HepG2 (cell line): ENCODE measurements around the gene ASH1L. TPM values are rescaled to one million over a fixed set of nuclear protein-coding genes. Genes with fewer than 3 reads are reported as not detected.

Source experiments
- CENPX ChIP-seq: sonication (generic); formaldehyde crosslinking; IDR thresholded peaks from 2 replicates; pipeline ENCODE4 v1.9.0; 2021; ENCODE audit warnings: mild to moderate bottlenecking, missing genetic modification reagents, moderate library complexity
- ETV6 ChIP-seq: sonication (generic); formaldehyde crosslinking; conservative IDR thresholded peaks from 2 replicates; pipeline ENCODE4 v1.4.0; 2020; ENCODE audit warnings: missing genetic modification reagents
- FOXK1 ChIP-seq: sonication (generic); formaldehyde crosslinking; IDR thresholded peaks from 2 replicates; pipeline ENCODE4 v1.4.0; 2020; ENCODE audit warnings: low read depth, missing genetic modification reagents, borderline replicate concordance
- HNF4G ChIP-seq, 2 experiments: sonication (generic) in 1 of 2; formaldehyde crosslinking in 1 of 2; IDR thresholded peaks; 2 replicates each; pipeline versions ENCODE4 v1.4.0 to v1.6.1; 2011 to 2020; ENCODE audit warnings: borderline replicate concordance in 2 of 2, low read depth in 2 of 2, mild to moderate bottlenecking in 2 of 2, low read length in 1 of 2, missing genetic modification reagents in 1 of 2, moderate library complexity in 1 of 2
- HOXA3 ChIP-seq: sonication (generic); formaldehyde crosslinking; IDR thresholded peaks from 2 replicates; pipeline ENCODE4 v1.5.0; 2020; ENCODE audit warnings: missing genetic modification reagents
- SATB2 ChIP-seq: sonication (generic); formaldehyde crosslinking; IDR thresholded peaks from 2 replicates; pipeline ENCODE4 v1.5.0; 2020; ENCODE audit warnings: missing genetic modification reagents
- THAP11 ChIP-seq: IDR thresholded peaks from 2 replicates; pipeline ENCODE4 v1.6.1; 2016; ENCODE audit warnings: missing biosample characterization, missing genetic modification reagents
- ZFP1 ChIP-seq: IDR thresholded peaks from 2 replicates; pipeline ENCODE4 v1.6.1; 2016
- ZNF10 ChIP-seq: sonication (generic); formaldehyde crosslinking; IDR thresholded peaks from 2 replicates; pipeline ENCODE4 v1.4.0; 2020; ENCODE audit warnings: mild to moderate bottlenecking, low read depth, missing genetic modification reagents, borderline replicate concordance
- ZNF263 ChIP-seq: sonication (generic); formaldehyde crosslinking; IDR thresholded peaks from 2 replicates; pipeline ENCODE4 v1.4.0; 2020; ENCODE audit warnings: missing genetic modification reagents
- ZNF460 ChIP-seq: sonication (generic); formaldehyde crosslinking; IDR thresholded peaks from 2 replicates; pipeline ENCODE4 v1.5.1; 2020; ENCODE audit warnings: missing genetic modification reagents, mild to moderate bottlenecking, borderline replicate concordance
- ZNF589 ChIP-seq: sonication (generic); formaldehyde crosslinking; conservative IDR thresholded peaks from 2 replicates; pipeline ENCODE4 v1.8.0; 2022; ENCODE audit warnings: mild to moderate bottlenecking, moderate library complexity, missing genetic modification reagents
- ZNF777 ChIP-seq: sonication (generic); formaldehyde crosslinking; IDR thresholded peaks from 2 replicates; pipeline ENCODE4 v1.4.0; 2020; ENCODE audit warnings: missing genetic modification reagents
- polyA plus RNA-seq, 8 experiments: library from polyadenylated mRNA; depleted of rRNA in 3 of 8; stranded (reverse) in 7 of 8; unstranded in 1 of 8; fragments of >200 nt; fragmentation: Illumina TruSeq in 4 of 8; extraction: Trizol in 4 of 8; gene quantifications; 2 replicates each; pipeline versions ENCODE4 v1.2.1 to v1.2.3, GENCODE V29; 2011 to 2016; ENCODE audit warnings: low read depth in 4 of 8, missing spikeins in 1 of 8, mixed read lengths in 1 of 8; ENCODE audit not compliant: insufficient read depth in 1 of 8
- total RNA-seq, 5 experiments: library from RNA; depleted of rRNA; stranded (reverse); fragments of >200 nt; fragmentation: Illumina TruSeq; extraction: Trizol; gene quantifications; 2 replicates each; pipeline ENCODE4 v1.2.3, GENCODE V29; 2016; ENCODE audit warnings: low read depth in 1 of 5
- TF ChIP-seq, protein P1 (sequence below): sonication (generic); formaldehyde crosslinking; IDR thresholded peaks from 2 replicates; pipeline ENCODE4 v1.5.0; 2020; ENCODE audit warnings: mild to moderate bottlenecking, missing genetic modification reagents, moderate library complexity
- TF ChIP-seq, protein P2 (sequence below): IDR thresholded peaks from 2 replicates; pipeline ENCODE4 v1.6.1; 2016; ENCODE audit warnings: missing genetic modification reagents, missing compliant biosample characterization
- TF ChIP-seq, protein P3 (sequence below): sonication (generic); formaldehyde crosslinking; IDR thresholded peaks from 2 replicates; pipeline ENCODE4 v1.4.0; 2020; ENCODE audit warnings: low read depth, mild to moderate bottlenecking, missing genetic modification reagents
- TF ChIP-seq, protein P4 (sequence below): sonication (generic); formaldehyde crosslinking; IDR thresholded peaks from 2 replicates; pipeline ENCODE4 v1.8.1; 2023; ENCODE audit warnings: missing genetic modification reagents, inconsistent platforms, borderline replicate concordance
- TF ChIP-seq, protein P5 (sequence below): sonication (generic); formaldehyde crosslinking; IDR thresholded peaks from 2 replicates; pipeline ENCODE4 v1.4.0; 2020; ENCODE audit warnings: mild to moderate bottlenecking, missing genetic modification reagents
- TF ChIP-seq, protein P6 (sequence below): IDR thresholded peaks from 2 replicates; pipeline ENCODE4 v1.6.1; 2016; ENCODE audit warnings: missing compliant biosample characterization, missing genetic modification reagents, borderline replicate concordance

Gene ASH1L
- total and polyA plus RNA-seq, 2 of the 13 experiments (the other 11 are each of a cell fraction or from before 2014, with no cell fraction given) = 10.2 to 15.3 TPM

DNA sequence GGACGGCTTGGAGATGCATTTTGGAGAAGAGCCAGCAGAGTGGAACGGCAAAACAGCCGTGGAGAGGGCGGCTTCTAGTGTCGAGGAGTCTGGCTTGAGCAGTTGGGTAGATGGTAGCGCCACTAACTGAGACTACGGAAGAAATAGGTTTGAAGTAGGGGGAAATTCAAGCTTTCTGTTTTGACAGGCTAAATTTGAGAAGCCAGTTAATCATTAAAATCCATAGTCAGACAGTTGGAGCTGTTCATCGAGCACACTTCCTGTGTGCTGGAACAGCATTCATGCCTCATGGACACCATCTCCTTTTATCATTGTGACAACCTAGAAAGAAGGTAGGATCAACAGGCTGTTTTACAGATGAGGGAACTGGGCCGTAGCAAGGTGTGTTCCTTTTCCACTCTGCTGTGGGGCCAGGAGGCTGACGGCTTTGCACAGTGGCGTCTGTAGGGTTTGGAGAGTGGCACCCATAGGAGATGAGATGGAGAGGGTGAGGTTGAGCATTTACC is 258.0 kb downstream of the ASH1L start (continued):
- TF ChIP-seq ZFP1 (CRISPR knock-in tag) (no peak), CENPX (CRISPR knock-in tag) (no peak), SATB2 (CRISPR knock-in tag) (no peak), ZNF460 (no peak), HOXA3 (CRISPR knock-in tag) (no peak; the same call in 1 of the 2 replicates), FOXK1 (no peak), ZNF589 (CRISPR knock-in tag) (no peak), HNF4G (IDR thresholded peaks at IDR 0.05; ENCODE audit: borderline replicate concordance, low read depth, low read length) (no peak), HNF4G (CRISPR knock-in tag; IDR thresholded peaks at IDR 0.05; ENCODE audit: borderline replicate concordance, low read depth) (no peak), ZNF263 (CRISPR knock-in tag) (no peak), ETV6 (CRISPR knock-in tag) (no peak), THAP11 (CRISPR knock-in tag) (peak; percentile 60; the same call in 1 of the 2 replicates), ZNF777 (CRISPR knock-in tag) (no peak), ZNF10 (no peak)
- TF ChIP-seq, protein P1, sequence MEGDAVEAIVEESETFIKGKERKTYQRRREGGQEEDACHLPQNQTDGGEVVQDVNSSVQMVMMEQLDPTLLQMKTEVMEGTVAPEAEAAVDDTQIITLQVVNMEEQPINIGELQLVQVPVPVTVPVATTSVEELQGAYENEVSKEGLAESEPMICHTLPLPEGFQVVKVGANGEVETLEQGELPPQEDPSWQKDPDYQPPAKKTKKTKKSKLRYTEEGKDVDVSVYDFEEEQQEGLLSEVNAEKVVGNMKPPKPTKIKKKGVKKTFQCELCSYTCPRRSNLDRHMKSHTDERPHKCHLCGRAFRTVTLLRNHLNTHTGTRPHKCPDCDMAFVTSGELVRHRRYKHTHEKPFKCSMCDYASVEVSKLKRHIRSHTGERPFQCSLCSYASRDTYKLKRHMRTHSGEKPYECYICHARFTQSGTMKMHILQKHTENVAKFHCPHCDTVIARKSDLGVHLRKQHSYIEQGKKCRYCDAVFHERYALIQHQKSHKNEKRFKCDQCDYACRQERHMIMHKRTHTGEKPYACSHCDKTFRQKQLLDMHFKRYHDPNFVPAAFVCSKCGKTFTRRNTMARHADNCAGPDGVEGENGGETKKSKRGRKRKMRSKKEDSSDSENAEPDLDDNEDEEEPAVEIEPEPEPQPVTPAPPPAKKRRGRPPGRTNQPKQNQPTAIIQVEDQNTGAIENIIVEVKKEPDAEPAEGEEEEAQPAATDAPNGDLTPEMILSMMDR (CRISPR knock-in tag) = peak; percentile 37
- TF ChIP-seq, protein P2, sequence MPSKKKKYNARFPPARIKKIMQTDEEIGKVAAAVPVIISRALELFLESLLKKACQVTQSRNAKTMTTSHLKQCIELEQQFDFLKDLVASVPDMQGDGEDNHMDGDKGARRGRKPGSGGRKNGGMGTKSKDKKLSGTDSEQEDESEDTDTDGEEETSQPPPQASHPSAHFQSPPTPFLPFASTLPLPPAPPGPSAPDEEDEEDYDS (CRISPR knock-in tag) = peak; percentile 84
- TF ChIP-seq, protein P3, sequence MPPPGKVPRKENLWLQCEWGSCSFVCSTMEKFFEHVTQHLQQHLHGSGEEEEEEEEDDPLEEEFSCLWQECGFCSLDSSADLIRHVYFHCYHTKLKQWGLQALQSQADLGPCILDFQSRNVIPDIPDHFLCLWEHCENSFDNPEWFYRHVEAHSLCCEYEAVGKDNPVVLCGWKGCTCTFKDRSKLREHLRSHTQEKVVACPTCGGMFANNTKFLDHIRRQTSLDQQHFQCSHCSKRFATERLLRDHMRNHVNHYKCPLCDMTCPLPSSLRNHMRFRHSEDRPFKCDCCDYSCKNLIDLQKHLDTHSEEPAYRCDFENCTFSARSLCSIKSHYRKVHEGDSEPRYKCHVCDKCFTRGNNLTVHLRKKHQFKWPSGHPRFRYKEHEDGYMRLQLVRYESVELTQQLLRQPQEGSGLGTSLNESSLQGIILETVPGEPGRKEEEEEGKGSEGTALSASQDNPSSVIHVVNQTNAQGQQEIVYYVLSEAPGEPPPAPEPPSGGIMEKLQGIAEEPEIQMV = no peak
- TF ChIP-seq, protein P4, sequence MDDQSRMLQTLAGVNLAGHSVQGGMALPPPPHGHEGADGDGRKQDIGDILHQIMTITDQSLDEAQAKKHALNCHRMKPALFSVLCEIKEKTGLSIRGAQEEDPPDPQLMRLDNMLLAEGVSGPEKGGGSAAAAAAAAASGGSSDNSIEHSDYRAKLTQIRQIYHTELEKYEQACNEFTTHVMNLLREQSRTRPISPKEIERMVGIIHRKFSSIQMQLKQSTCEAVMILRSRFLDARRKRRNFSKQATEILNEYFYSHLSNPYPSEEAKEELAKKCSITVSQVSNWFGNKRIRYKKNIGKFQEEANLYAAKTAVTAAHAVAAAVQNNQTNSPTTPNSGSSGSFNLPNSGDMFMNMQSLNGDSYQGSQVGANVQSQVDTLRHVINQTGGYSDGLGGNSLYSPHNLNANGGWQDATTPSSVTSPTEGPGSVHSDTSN (CRISPR knock-in tag) = no peak
- TF ChIP-seq, protein P5, sequence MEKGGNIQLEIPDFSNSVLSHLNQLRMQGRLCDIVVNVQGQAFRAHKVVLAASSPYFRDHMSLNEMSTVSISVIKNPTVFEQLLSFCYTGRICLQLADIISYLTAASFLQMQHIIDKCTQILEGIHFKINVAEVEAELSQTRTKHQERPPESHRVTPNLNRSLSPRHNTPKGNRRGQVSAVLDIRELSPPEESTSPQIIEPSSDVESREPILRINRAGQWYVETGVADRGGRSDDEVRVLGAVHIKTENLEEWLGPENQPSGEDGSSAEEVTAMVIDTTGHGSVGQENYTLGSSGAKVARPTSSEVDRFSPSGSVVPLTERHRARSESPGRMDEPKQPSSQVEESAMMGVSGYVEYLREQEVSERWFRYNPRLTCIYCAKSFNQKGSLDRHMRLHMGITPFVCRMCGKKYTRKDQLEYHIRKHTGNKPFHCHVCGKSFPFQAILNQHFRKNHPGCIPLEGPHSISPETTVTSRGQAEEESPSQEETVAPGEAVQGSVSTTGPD = no peak
- TF ChIP-seq, protein P6, sequence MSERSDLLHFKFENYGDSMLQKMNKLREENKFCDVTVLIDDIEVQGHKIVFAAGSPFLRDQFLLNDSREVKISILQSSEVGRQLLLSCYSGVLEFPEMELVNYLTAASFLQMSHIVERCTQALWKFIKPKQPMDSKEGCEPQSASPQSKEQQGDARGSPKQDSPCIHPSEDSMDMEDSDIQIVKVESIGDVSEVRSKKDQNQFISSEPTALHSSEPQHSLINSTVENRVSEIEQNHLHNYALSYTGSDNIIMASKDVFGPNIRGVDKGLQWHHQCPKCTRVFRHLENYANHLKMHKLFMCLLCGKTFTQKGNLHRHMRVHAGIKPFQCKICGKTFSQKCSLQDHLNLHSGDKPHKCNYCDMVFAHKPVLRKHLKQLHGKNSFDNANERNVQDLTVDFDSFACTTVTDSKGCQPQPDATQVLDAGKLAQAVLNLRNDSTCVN (CRISPR knock-in tag) = no peak
